Subcutaneous adipose tissue (tissue), 4 donors: ENCODE data around the gene CIAPIN1. TPM values are rescaled to one million over a fixed set of nuclear protein-coding genes. Genes with fewer than 3 reads are reported as not detected.

ENCODE experiments used
- CTCF ChIP-seq: fragments of 450-650 bp; IDR thresholded peaks from one replicate; pipeline ENCODE4 v1.5.1; 2016; ENCODE audit warnings: low read depth, mild to moderate bottlenecking, control low read depth, antibody characterized with exemption, moderate library complexity
- total RNA-seq, 4 donors: library from RNA; depleted of rRNA; stranded (reverse); fragments of >200 nt; gene quantifications; one replicate each; pipeline ENCODE4 v1.1.0, GENCODE V29; 2016

CIAPIN1 gene
- total RNA-seq, 4 donors from 2014 or later, result 18.5 to 36.7 (median 20.6) TPM

DNA sequence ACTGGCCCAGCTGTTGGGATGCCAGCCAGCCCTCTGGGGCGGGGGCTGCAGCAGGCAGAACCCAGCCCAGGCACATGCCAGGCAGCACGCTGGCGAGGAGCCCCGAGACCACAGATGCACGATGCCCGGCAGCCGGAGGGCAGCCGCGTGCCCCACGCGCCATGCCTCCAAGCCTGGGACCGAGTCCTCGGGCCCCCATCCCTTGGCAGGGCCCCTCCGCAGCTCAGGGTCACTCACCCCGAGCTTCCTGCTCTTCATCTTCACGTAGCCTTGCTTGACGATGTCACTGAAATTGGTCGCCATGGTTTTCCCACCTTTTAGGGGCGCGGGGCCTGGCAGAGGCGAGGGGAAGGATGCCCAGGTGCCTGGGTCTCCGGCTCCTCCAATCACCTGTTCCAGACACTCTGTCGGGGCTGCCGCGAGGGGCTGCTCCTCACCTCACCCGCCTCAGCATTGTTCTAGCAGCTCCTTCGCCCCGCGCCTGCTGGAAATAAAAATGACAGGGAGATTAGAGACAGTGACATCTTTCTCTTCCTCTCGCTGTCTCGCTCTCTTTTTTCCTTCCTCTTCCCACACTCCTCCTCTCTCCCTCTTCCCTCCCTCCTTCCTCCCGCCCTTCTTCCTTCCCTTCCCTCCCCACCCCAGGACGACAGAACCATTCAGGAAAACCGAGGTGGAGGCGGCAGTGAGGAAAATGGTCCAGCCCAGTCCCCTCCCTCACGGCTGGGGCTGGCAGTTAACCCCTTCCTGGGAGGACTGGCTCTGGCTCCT, 32.2 kb upstream of the CIAPIN1 start:
- no peak for TF ChIP-seq CTCF

GRCh38 chr16:57478396-57479204, 31.4 kb upstream of the CIAPIN1 start:
- TF ChIP-seq CTCF, result no peak

DNA sequence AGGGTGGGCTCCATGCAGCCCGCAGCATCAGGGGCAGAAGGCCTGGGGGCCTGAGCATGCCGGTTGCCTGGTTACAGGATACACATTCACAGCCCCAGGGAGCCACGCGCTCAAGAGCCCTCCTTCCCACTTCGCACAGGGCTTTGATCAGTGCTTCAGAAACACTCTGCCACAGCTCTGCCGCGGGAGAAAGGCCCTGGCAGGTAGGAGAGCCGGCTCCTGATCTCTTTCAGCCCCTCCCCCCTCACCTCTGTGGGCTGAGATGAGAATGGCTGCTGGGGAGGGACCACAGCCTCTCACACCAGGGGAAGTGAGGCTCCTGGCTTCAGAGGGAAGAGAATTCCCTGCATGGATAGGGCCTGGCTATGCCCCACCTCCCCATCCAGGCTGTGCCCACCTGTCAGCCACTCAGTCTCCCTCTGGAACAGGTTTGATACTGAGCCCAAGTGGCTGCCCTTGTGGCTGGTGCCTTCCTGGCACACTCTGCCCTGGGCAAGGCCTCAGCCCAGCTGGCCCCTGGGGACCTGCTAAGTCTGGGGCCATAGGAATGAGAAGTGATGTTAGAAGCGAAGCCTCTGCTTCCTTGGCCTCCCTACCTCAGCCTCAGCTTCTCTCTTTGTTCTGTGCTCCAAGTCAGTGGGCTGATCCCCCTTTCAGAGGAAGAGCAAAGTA, 30.5 kb upstream of the CIAPIN1 start:
- TF ChIP-seq CTCF, result no peak

DNA sequence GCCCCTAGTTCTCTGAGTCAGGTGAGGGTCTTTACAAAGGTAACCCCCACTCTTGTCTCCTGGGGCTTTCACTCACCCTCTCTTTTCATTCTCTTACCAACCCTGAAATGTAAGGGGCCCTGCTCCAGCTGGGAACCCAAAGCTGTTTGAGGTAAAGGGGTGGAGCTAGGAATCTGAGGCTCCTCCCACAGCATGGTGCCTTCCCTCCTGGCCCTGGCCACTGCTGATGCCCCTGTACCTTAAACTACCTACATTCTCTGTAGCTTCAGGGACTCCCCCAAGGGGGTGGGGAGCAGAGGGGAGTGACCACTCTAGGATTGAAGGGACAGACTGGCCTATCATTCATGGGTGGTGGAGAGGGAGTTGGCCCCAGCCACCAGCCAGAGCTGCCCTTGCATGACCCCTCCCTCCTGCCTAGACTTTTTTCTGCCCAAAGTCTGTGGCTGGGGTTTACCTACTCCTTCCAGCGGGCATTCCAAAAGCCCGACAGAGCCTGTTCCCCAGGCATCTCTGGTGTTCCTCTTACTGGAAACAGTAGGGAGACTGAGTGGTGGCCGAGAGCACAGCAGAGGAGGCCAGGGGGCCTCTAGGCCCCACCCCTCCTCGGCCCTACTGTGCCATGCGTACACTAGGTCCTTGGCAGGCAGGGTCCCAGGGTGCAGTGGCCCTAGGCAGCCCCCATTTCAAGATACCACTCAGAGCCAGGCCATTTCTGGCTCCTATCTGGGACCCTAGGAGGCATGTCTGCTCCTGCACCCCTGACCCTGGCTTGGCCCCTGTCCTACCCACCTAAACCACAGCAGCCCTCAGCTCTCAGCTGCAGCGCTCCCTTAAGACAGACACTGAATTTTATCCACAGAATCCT, 29.6 kb upstream of the CIAPIN1 start:
- no peak for TF ChIP-seq CTCF

DNA sequence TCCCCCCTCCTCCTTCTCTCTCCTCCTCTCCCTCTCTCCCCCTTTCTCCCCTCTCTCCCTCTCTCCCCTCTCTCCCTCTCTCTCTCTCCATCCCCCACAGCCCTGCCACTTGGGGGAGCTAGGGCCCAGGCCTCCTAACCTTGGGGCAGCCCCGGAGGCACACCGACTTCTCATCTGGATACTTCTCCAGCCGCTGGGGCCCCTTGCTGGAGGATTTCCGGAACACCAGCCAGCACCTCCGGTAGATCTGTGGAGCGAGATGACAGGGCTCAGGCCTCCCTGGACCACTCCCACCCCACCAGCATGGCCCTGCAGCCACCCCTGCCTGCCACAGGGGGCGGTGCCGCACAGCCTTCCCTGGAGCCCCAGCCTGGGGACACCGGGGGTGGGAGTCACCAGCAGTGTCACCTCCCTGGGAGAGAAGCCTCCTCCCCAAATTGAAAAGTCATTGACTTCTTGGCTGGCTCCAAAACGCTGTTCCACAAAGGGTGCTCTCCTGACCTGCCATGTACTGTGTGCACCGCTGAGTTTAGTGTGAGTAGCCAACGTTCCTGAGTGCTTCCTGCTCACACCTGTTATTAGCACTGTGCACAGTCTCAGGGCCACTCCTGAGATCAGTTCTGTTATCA, 28.6 kb upstream of the CIAPIN1 start:
- no peak for TF ChIP-seq CTCF

DNA sequence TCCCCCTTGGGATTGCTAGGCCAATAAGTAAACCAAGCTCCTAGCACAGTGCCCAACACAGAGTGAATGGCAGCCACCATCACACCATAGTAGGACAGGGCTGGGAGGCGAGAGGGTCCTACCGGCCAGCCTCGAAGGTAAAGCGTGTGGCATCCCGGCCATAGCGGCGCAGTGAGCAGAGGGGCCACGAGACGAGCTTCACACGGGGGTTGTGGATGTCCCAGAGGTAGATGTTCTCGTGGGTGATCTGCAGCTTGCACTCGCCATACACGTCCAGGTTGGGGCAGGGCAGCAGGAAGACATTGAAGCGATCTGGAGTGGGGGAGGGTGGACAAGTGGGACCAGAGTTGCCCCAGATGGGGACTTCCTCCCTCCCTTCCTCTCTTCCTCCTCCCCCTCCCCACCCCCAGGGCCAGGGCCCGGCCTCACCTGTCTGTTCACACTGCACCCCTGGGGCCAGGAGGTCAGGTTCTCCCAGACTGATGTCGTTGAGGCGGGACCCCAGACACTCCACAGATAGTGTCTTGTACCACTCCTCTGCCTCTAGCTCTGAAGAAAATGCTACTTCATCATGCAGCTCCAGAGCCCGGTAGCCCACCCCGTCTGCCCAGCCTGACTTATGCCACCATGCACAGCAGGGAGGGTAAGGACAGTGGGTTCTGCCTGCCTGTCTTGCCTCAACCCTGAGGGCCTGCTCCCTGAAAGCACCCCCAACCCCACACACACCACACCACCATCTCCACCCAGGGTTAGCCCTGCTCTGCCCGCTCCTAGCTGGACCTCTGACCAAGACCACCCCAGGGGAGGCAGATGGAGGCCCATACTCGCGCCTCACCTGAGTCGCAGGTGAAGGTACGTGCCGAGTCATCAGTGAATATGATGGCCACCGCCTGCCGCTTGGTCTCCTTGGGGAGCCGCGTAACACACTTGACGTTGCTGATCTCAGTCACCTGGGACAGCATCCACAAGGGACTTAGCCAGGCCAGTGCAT, 27.8 kb upstream of the CIAPIN1 start:
- no peak for TF ChIP-seq CTCF
